NCI-H1694 (cell line): ENCODE data around the gene PLEKHN1.
"Not testable (repeated sequence)": the region's sequence is repeated elsewhere in the genome, so short reads cannot be mapped to it uniquely, and the experiment has no call there.

Experiments used
- DNase-seq: peaks from one replicate; lab custom pipeline; 2025; lab: John Stamatoyannopoulos, UW

Gene PLEKHN1

DNA sequence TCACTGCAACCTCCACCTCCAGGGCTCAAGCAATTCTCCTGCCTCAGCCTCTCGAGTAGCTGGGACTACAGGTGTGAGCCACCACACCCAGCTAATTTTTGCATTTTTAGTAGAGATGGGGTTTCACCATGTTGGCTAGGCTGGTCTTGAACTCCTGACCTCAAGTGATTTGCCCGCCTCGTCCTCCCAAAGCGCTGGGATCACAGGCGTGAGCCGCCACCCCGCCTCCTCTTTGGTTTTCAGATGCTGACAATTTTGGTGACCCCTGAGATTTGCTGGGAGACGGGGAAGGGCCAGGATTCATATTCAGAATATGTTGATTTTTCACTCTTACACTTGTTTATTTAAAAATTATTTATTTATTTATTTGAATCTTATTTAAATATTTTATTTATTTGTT, 43.8 kb downstream of the PLEKHN1 start:
- not testable (repeated sequence) for DNase-seq

DNA sequence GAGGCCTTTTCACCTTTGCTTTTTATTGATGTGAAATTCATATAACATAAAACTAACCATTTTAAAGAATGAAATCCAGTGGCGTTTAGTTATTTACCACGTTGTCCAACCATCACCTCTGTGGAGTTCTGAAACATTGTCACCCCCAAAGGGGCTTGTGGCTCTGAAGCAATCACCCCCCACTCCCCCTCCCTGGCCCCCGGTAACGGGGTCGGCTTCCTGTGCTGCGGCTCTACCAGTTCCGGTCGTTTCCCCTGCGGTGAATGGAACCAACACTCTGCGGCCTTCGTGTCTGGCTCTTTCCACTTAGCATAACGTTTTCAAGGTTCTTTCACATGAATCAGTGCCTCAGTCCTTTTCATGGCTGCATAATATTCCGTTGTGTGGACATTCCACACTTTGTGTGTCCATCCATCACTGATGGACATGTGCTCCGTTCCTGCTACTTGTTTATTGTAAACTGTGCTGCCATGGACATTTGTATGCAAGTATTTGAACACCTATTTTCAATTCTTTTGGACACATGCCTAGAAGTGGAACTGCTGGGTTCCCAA, 45.2 kb downstream of the PLEKHN1 start:
- DNase-seq, result no peak

DNA sequence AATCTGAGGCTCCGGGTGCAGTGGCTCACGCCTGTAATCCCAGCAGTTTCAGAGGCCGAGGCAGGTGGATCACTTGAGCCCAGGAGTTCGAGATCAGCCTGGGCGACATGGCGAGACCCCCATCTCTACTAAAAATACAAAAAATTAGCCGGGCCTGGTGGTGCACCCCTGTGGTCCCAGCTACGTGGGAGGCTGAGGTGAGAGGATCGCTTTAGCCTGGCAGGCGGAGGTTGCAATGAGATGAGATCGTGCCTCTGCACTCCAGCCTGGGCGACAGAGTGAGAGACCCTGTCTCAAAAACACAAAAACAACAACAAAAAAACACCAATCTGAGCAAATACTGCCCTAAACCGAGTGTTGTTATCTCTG, 46.4 kb downstream of the PLEKHN1 start:
- not testable (repeated sequence) for DNase-seq

DNA sequence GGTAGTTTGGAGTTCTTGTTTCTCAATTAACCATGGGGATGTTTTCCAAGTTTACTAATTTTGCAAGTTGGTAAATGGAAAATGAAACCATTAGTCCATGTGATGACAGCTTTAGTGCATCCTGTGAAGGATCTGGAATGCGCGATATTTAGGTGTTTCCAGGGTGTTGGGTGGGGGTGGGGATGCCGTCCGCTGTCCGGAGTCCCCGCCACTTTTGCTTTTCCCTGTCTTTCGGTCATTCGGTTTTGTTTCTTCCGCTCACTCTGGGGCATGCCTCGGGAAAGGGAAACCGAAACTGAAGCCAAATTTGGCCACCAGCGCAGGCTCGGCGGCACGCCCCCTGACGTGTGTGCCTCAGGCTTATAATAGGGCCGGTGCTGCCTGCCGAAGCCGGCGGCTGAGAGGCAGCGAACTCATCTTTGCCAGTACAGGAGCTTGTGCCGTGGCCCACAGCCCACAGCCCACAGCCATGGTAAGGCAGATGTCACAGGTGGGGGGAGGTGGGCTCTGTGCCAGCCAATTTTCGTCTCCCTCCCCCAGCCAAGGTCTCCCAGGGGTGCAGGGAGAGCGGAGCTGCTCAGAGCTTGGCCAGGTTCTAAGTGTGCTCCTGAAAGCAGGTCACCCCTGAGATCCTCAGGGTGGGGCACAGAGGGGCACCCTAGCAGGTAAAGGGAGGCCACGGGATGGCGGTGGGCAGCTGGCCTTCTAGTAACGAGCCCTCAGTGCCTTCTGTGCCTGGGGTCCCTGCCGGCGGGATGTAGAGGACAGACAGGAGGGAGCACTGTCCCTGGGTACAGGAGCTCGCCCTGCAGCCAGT, 47.0 kb downstream of the PLEKHN1 start, which contains the start of gene ISG15:
Gene ISG15, plus strand, starts transcription at position 393 of the 817 bp plus-strand sequence. Its CDS starts 77 bp downstream, at position 470.
- peak; percentile 64 for DNase-seq

DNA sequence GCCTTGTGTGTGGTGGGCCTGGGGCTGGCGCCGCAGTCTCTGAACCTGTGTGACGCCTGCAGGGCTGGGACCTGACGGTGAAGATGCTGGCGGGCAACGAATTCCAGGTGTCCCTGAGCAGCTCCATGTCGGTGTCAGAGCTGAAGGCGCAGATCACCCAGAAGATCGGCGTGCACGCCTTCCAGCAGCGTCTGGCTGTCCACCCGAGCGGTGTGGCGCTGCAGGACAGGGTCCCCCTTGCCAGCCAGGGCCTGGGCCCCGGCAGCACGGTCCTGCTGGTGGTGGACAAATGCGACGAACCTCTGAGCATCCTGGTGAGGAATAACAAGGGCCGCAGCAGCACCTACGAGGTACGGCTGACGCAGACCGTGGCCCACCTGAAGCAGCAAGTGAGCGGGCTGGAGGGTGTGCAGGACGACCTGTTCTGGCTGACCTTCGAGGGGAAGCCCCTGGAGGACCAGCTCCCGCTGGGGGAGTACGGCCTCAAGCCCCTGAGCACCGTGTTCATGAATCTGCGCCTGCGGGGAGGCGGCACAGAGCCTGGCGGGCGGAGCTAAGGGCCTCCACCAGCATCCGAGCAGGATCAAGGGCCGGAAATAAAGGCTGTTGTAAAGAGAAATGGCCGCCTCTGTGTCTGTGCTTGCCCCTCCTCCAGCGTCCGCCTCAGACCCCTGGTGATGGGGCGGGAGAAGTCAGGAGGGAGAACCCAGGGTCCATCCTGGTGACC, 47.8 kb downstream of the PLEKHN1 start:
- DNase-seq, result peak; percentile 46

DNA sequence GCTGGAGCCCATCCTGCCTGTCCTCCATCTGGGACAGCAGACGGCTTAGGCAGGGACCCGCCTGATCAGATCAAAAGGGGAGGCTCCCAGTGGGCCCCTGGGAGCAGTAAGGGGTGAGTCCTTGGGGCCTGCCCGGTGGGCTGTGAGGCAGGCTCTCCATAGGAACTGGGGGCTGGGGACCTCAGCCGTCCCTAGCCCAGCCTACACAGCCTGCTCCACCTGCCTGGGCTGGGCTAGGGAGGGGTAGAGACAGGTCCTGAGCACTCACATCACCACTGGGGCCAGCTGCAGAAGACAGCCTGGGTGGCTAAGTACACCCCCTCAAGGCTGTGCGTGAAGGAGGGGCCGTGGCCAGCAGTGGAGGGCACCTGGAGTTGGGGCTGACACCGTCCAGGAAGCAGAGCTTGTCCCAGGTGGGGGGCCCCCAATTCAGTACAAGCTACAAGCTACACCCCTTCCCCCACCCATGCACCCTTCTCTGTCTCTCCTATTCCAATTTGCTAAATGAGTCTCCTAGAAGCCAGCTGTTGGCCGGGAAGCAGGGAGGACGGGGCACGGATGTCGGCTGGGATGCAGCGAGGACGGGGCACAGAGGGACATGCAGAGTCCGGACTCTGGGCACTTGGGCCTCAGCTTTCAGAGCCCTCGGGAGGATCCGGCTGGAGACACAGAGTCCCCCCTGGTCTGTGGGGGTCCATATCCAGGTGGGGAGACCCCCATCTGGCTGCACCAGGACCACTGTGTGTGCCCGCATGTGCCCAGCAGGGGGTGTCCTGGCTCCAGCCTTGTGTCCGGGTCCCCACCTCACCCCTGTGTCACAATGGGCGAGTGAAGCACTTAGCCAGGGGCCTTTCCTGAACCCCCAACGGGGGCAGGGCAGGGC, 48.8 kb downstream of the PLEKHN1 start:
- DNase-seq, result no peak

DNA sequence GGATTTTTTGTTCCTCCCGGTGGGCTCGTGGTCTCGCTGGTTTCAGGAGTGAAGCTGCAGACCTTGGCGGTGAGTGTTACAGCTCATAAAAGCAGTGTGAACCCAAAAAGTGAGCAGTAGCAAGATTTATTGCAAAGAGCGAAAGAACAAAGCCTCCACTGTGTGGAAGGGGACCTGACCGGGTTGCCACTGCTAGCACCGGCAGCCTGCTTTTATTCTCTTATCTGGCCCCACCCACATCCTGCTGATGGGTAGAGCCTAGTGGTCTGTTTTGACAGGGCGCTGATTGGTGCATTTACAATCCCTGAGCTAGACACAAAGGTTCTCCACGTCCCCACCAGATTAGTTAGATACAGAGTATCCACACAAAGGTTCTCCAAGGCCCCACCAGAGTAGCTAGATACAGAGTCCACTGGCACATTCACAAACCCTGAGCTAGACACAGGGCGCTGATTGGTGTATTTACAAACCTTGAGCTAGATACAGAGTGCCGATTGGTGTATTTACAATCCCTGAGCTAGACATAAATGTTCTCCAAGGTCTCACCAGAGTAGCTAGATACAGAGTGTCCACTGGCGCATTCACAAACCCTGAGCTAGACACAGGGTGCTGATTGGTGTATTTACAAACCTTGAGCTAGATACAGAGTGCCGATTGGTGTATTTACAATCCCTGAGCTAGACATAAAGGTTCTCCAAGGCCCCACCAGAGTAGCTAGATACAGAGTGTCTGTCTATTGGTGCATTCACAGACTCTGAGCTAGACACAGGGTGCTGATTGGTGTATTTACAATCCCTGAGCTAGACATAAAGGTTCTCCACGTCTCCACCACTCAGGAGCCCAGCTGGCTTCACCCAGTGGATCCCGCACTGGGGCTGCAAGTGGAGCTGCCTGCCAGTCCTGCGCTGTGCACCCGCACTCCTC, 51.4 kb downstream of the PLEKHN1 start:
- DNase-seq, result not testable (repeated sequence)

DNA sequence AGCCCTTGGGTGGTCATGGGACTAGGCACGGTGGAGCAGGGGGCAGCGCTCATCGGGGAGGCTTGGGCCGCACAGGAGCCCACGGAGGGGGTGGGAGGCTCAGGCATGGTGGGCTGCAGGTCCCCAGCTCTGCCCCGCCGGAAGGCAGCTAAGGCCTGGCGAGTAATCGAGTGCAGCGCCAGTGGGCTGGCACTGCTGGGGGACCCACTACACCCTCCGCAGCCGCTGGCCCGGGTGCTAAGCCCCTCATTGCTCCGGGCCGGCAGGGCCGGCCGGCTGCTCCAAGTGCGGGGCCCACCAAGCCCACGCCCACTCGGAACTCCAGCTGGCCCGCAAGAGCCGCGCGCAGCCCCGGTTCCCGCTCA, 52.0 kb downstream of the PLEKHN1 start:
- not testable (repeated sequence) for DNase-seq

DNA sequence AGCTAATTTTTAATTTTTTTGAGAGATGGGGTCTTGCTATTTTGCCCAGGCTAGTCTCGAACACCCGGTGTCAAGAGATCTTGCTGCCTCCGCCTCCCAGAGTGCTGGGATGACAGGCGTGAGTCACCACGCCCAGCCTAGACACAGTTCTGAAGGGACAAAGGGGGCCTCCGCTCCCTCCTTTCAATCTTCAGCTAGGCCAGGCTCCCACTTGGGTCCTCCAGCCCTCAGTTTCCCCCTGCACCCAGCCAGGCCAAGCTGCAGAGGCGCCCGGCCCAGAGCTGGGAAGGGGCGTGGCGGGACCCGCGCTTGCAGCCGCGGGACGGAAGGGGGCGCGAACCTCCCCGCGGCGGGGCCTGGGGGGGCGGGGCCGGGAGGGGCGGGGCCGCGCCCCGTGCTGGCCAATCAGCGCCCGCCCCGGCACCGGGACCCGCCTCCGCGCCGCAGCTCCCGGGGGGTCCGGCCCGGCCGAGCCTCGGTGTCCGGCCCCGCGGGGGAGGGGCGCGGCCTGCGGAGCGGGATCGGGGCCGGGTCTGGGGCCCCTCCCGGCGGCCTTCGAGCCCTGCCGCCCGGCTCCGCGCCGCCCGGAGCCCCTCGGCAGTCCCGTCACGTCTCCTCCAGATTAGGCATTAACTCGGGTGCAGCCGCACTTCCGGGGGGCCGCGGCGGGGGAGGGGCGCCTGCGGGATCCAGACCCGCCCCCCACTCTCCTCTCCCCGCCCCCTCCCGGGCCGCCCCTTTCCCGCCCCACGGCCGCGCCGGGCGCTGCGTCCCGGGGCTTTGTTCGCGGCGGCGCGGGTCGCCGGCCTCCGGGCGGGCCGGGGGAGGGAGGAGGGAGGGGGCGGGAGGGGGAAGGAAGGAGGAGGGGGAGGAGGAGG, 53.1 kb downstream of the PLEKHN1 start:
- DNase-seq, result no peak

DNA sequence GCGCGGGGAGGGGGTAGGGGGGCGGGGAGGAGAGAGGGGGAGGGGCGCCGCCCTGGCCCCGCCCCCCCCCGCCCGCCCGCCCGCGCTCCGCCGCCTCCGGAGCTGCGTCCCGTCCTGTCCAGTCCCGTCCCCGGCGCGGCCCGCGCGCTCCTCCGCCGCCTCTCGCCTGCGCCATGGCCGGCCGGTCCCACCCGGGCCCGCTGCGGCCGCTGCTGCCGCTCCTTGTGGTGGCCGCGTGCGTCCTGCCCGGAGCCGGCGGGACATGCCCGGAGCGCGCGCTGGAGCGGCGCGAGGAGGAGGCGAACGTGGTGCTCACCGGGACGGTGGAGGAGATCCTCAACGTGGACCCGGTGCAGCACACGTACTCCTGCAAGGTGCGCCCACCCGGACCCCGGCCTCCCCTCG, 53.7 kb downstream of the PLEKHN1 start, which contains the start of gene AGRN:
Gene AGRN, plus strand, starts transcription at position 121 of the 405 bp plus-strand sequence. Its CDS starts 53 bp downstream, at position 174.
- DNase-seq, result no peak

DNA sequence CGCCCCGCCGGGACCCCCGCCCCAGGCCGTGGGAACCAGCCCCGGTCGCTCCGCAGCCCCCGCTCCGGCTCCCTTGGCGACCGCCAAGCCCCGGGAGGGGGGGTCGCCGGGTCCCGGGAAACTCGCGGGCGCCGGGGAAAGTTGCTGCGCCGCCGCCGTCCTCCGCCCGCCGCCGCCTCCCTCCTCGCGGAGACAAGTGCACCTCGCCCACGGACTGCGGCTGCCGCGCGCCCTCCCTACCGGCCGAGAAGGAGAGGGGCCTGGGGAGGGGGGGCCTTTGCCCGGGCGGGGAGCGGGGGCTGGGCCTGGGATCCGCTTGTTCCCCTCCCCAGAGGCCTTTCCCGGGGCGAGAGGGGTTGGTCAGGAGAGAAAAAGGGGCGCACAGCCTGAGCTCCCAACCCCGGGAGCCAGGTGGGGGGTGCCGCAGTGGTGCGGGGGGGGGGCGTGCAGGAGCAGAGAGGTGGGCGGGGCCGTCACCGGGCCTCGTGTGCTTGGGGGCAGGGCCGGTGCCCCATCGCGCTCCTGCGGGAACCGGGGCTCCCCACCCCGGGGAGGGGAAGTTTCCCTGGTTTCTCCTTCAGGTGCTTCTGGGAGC, 54.2 kb downstream of the PLEKHN1 start:
- DNase-seq, result no peak

DNA sequence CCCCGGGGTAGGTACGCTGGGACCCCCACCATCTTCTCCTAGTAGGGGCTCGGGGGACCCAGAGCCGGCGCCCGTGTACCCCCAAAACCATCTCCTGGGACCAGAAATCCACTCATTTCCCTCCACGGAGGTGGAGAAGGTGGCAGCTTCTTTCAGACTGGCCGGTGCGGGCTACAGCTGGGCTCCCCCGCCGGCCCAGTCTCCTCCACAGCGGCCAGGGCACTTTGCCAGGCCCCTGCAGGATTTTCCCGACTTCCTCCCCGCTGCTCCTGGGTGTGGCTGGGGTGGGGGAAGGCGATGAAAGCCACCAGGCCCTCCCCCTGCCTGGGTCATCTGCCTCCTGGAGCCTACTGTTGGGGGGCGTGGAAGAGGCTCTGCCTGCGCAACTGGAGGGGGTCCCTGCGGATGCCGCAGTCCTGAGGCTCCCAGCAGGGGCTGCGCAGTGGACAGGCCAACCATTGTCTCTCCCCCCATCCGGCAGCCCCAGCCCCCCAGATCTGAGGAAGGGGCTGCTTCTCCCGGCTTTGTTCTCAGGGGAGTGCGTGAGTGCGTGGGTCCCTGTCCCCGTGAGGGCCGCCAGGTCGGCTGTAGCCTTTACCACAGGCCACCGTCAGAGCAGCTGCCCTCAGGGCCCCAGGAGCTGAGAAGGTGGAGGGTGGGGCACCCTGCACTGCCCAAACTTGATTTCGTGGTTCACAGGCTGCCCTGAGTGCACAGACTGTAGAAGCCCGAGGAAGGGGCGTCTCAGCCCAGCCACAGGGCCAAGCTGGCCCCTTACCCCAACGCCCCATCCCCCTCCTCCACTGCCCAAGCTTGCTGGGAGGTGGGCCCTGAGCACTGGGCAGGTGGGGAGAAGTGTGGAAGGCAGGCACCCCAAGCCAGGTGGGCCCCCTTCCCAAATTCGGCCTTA, 55.0 kb downstream of the PLEKHN1 start:
- no peak for DNase-seq

DNA sequence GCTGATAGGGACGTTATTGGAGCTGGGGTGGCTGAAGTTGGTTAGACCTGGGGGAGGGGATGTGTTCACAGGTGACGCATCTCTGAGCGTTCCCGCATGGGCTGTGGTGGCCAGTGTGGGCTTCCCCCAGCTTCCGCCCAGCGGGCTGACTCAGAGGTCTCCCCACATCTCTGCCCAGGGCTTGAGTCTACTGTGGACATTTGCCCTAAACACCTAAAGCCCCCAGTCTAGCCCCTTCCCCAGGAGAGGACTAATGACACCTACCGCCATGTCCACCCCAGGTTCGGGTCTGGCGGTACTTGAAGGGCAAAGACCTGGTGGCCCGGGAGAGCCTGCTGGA, 55.6 kb downstream of the PLEKHN1 start:
- DNase-seq, result no peak

DNA sequence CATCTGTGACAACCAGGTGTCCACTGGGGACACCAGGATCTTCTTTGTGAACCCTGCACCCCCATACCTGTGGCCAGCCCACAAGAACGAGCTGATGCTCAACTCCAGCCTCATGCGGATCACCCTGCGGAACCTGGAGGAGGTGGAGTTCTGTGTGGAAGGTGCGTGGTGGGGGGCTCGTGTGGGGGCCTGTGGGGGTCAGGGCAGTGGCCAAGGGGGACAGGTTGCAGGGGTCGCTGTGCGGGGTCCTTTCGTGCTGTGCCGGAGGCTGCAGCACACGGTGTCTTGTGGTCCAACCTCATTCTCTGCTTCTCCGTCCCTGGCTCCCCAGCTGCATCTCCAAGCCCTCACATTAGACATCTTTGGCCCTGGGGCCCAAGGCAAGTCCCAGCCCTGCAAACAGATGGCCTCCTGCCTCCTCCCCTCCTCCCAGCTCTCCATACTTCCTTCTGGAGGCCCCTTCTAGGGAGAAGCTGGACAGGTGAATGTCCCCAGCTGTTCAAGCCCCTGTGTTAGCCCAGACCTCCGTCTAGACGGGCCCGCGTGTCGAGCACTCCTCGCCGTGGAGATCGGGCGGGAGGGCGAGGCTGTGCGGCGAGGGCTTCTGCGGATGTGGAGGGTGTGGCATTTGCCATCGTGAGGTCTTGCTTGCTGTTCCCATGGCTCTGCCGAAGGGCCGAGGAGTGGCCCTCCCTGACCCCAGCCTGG, 56.2 kb downstream of the PLEKHN1 start:
- no peak for DNase-seq

DNA sequence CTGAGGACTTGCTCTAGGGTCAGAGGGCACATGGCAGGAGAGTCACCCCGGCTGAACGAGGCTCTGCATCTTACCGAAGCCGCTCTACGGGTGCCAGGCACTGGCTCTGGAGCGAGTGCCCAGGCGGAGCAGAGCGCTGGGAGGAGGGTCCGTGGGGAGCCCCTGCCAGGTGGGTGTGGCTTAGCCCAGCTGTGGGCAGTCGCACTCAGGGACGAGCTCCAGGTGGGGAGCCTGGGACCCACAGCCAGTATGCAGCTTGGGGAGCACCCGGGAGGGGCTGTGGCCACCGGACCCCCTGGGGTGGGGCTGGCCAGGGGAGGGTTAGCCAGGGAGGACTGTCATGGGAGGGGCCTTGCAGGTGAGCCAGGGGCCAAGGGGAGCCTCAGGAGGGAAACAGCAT, 57.4 kb downstream of the PLEKHN1 start:
- no peak for DNase-seq

DNA sequence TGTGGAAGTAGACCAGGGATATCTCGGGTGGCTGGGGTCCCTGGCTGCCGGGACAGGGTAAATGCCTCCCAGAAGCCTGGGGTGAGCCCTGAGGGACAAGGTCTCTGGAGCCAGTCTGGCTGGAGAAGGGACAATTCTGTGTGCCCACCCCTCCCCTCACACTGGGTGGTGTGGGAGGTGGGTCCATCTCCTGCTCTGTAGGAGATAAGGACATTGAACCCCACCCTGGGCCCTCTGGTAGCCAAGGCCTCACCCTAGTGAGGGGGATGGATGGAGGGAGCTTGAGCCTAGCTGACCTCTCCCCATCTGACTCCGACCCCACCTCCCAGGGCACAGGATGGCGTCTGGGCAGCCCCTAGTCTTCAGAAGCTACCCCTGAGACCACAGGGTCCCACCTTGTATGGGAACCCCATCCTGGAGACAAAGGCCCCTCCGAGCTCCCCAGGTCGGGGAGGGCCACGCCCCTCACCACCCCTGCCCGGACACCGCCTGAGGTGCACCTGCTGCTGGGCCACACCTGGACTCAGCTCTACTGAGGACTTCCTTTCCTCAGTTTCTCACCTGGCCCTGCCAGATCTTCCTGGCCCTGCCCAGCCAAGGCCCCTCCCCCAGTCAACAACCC, 58.0 kb downstream of the PLEKHN1 start:
- no peak for DNase-seq
